ENCODE results near the gene TM9SF4. TPM values are rescaled to one million over a fixed set of nuclear protein-coding genes. Genes with fewer than 3 reads are reported as not detected.

The TM9SF4 gene
- polyA plus RNA-seq, 3 donors: 49.7 to 78.5 (median 78.3) TPM

- Mint-ChIP-seq H3K27ac (peak overlapping the region; percentile 78 to 91 (median 82)), H3K4me3 (peak overlapping the region; percentile 87 to 89), H3K9me3 (no peaks in the 10 kb centered on the region), H3K4me1 (peaks cover 59% of the 10 kb centered on the region), H3K27me3 (ENCODE audit: low read depth in 3 of 3) (peaks cover 0 to 4% (median 1%) of the 10 kb centered on the region in 3 donors), H3K36me3 (peaks cover 28 to 47% of the 10 kb centered on the region in 2 donors)
- DNase-seq: no peak
- H3K27ac ChIP-seq (ENCODE audit: low read depth in 1 of 2, low read length in 2 of 2): peak overlapping the region; percentile 51 to 79
- peaks cover 19% of the 10 kb centered on the region for H4K20me1 ChIP-seq (ENCODE audit: insufficient read depth, low read length)
- WGBS (ENCODE audit: insufficient coverage): 83% methylated on average over 4 of the region's 13 CpGs
- no peaks in the 10 kb centered on the region for H3K27me3 ChIP-seq (ENCODE audit: control insufficient read depth in 2 of 2, insufficient read depth in 2 of 2, low read length in 2 of 2)
- H3K4me2 ChIP-seq (replicated peaks; ENCODE audit: extremely low read depth, low read length, poor library complexity, severe bottlenecking): peak overlapping the region; percentile 97
- no peaks in the 10 kb centered on the region for H3K9me3 ChIP-seq (replicated peaks in 1 of 2; ENCODE audit: control insufficient read depth in 1 of 2, insufficient read depth in 1 of 2, low read length in 2 of 2)
- TF ChIP-seq, protein P1, sequence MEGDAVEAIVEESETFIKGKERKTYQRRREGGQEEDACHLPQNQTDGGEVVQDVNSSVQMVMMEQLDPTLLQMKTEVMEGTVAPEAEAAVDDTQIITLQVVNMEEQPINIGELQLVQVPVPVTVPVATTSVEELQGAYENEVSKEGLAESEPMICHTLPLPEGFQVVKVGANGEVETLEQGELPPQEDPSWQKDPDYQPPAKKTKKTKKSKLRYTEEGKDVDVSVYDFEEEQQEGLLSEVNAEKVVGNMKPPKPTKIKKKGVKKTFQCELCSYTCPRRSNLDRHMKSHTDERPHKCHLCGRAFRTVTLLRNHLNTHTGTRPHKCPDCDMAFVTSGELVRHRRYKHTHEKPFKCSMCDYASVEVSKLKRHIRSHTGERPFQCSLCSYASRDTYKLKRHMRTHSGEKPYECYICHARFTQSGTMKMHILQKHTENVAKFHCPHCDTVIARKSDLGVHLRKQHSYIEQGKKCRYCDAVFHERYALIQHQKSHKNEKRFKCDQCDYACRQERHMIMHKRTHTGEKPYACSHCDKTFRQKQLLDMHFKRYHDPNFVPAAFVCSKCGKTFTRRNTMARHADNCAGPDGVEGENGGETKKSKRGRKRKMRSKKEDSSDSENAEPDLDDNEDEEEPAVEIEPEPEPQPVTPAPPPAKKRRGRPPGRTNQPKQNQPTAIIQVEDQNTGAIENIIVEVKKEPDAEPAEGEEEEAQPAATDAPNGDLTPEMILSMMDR (IDR thresholded peaks at IDR 0.05): no peak
- H3K4me1 ChIP-seq (ENCODE audit: control insufficient read depth in 1 of 2, insufficient read depth in 2 of 2, low read length in 2 of 2): peaks cover 42 to 52% of the 10 kb centered on the region in 2 donors
- peak overlapping the region; percentile 95 for H3K9ac ChIP-seq (ENCODE audit: insufficient read depth, low read length, poor library complexity, severe bottlenecking)
- intact Hi-C loops (cut with micrococcal nuclease): loop anchor here (5.0 to 10.0 kb wide), 2 partner anchors 96 to 276 kb away; no protein-coding TSS in a partner anchor
- peak overlapping the region; percentile 84 to 95 (median 90) for H3K4me3 ChIP-seq (replicated peaks in 1 of 3; ENCODE audit: low read depth in 2 of 3, low read length in 3 of 3)
- peaks cover 19 to 39% of the 10 kb centered on the region in 2 donors for H3K36me3 ChIP-seq (replicated peaks in 1 of 2; ENCODE audit: control insufficient read depth in 1 of 2, insufficient read depth in 2 of 2, low read length in 2 of 2)
- peaks cover 66% of the 10 kb centered on the region for H3K79me2 ChIP-seq (ENCODE audit: insufficient read depth, low read length)
- peak overlapping the region; percentile 98 for H2AFZ ChIP-seq (ENCODE audit: insufficient read depth, low read depth, low read length, poor library complexity, severe bottlenecking)
Measured at GRCh38 chr20:32208499-32209154, 99.1 kb downstream of the TM9SF4 start.

GRCh38 chr20:32209850-32210605, 100.5 kb downstream of the TM9SF4 start:
- Histone ChIP-seq H3K36me3 (replicated peaks in 1 of 2; ENCODE audit: control insufficient read depth in 1 of 2, insufficient read depth in 2 of 2, low read length in 2 of 2) (peaks cover 24 to 46% of the 10 kb centered on the region in 2 donors), H3K9me3 (replicated peaks in 1 of 2; ENCODE audit: control insufficient read depth in 1 of 2, insufficient read depth in 1 of 2, low read length in 2 of 2) (no peaks in the 10 kb centered on the region), H3K4me1 (ENCODE audit: control insufficient read depth in 1 of 2, insufficient read depth in 2 of 2, low read length in 2 of 2) (peaks cover 28 to 38% of the 10 kb centered on the region in 2 donors), H3K4me2 (replicated peaks; ENCODE audit: extremely low read depth, low read length, poor library complexity, severe bottlenecking) (no peak overlapping the region), H3K27ac (ENCODE audit: low read depth in 1 of 2, low read length in 2 of 2) (peak overlapping the region in 1 of 2 donors; percentile 79), H3K27me3 (ENCODE audit: control insufficient read depth in 2 of 2, insufficient read depth in 2 of 2, low read length in 2 of 2) (no peaks in the 10 kb centered on the region), H4K20me1 (ENCODE audit: insufficient read depth, low read length) (peaks cover 6% of the 10 kb centered on the region), H3K9ac (ENCODE audit: insufficient read depth, low read length, poor library complexity, severe bottlenecking) (no peak overlapping the region), H2AFZ (ENCODE audit: insufficient read depth, low read depth, low read length, poor library complexity, severe bottlenecking) (no peak overlapping the region), H3K4me3 (replicated peaks in 1 of 3; ENCODE audit: low read depth in 2 of 3, low read length in 3 of 3) (no peak overlapping the region), H3K79me2 (ENCODE audit: insufficient read depth, low read length) (peaks cover 52% of the 10 kb centered on the region)
- DNase-seq: no peak
- Mint-ChIP-seq H3K4me1 (peaks cover 45% of the 10 kb centered on the region), H3K4me3 (no peak overlapping the region), H3K36me3 (peaks cover 35 to 53% of the 10 kb centered on the region in 2 donors), H3K9me3 (no peaks in the 10 kb centered on the region), H3K27me3 (ENCODE audit: low read depth in 3 of 3) (peaks cover 0 to 4% (median 1%) of the 10 kb centered on the region in 3 donors), H3K27ac (peak overlapping the region in 3 of 7 donors; percentile 38 to 56 (median 51))
- WGBS (ENCODE audit: insufficient coverage): 93% methylated on average over 7 of the region's 9 CpGs
- TF ChIP-seq, protein P1 (IDR thresholded peaks at IDR 0.05): no peak
- intact Hi-C loops (cut with micrococcal nuclease): loop anchor here (5.0 to 10.0 kb wide), 2 partner anchors 98 to 275 kb away; no protein-coding TSS in a partner anchor
